Prostate gland (tissue), 2 donors: ENCODE measurements around the gene TSPAN18.

Source experiments
- CTCF ChIP-seq, 4 experiments: fragments of 200-600 bp in 2 of 4; fragments of 450-650 bp in 2 of 4; sonication (generic) in 2 of 4; IDR thresholded peaks; 1 replicate in 3 of 4; 2 replicates in 1 of 4; pipeline ENCODE4 v1.5.1; 2016 to 2019; ENCODE audit warnings: antibody characterized with exemption in 4 of 4, mild to moderate bottlenecking in 2 of 4, moderate library complexity in 2 of 4
- POLR2AphosphoS5 ChIP-seq: sonication (generic); formaldehyde crosslinking; IDR thresholded peaks from one replicate; pipeline ENCODE4 v1.6.1; 2017; ENCODE audit warnings: antibody characterized with exemption

- no peak for TF ChIP-seq CTCF (IDR thresholded peaks at IDR 0.05)
- TF ChIP-seq POLR2AphosphoS5, result no peak
Observed at GRCh38 chr11:44860346-44860745, 133.6 kb downstream of the TSPAN18 start.
